ENCODE data around the gene SMTNL2. TPM values are rescaled to one million over a fixed set of nuclear protein-coding genes. Genes with fewer than 3 reads are reported as not detected.
"Not testable (repeated sequence)": the region's sequence is repeated elsewhere in the genome, so short reads cannot be mapped to it uniquely, and the experiment has no call there.

Gene SMTNL2
- total RNA-seq, 1 donor from 2014 or later, result 8.6 TPM

GRCh38 chr17:4587803-4588202, 3.5 kb downstream of the SMTNL2 start:
- no peak for TF ChIP-seq CTCF (IDR thresholded peaks at IDR 0.05; ENCODE audit: unreplicated experiment)
- Mint-ChIP-seq H3K27ac (no peak overlapping the region), H3K4me3 (ENCODE audit: low read depth) (no peak overlapping the region), H3K27me3 (peaks cover 36% of the 10 kb centered on the region), H3K9me3 (ENCODE audit: low read depth) (no peaks in the 10 kb centered on the region), H3K36me3 (ENCODE audit: insufficient read depth) (no peaks in the 10 kb centered on the region), H3K4me1 (ENCODE audit: low read depth) (peaks cover 32% of the 10 kb centered on the region)
- DNase-seq (ENCODE audit: low spot score, unreplicated experiment), result no peak

- no peak for DNase-seq (ENCODE audit: low spot score, unreplicated experiment)
- Mint-ChIP-seq H3K9me3 (ENCODE audit: low read depth) (no peaks in the 10 kb centered on the region), H3K27me3 (peaks cover 30% of the 10 kb centered on the region), H3K4me1 (ENCODE audit: low read depth) (peaks cover 29% of the 10 kb centered on the region), H3K4me3 (ENCODE audit: low read depth) (no peak overlapping the region), H3K36me3 (ENCODE audit: insufficient read depth) (no peaks in the 10 kb centered on the region), H3K27ac (no peak overlapping the region)
- no peak for TF ChIP-seq CTCF (IDR thresholded peaks at IDR 0.05; ENCODE audit: unreplicated experiment)
These were observed 4.1 kb downstream of the SMTNL2 start for GRCh38 chr17:4588391-4588790.

GRCh38 chr17:4588898-4589625, 4.7 kb downstream of the SMTNL2 start:
- no peak overlapping the region for H3K27ac Mint-ChIP-seq
- no peak for DNase-seq (ENCODE audit: low spot score, unreplicated experiment)
- H3K36me3 Mint-ChIP-seq (ENCODE audit: insufficient read depth), result no peaks in the 10 kb centered on the region
- H3K9me3 Mint-ChIP-seq (ENCODE audit: low read depth), result no peaks in the 10 kb centered on the region
- H3K4me1 Mint-ChIP-seq (ENCODE audit: low read depth), result peaks cover 28% of the 10 kb centered on the region
- no peak overlapping the region for H3K4me3 Mint-ChIP-seq (ENCODE audit: low read depth)
- no peak for TF ChIP-seq CTCF (IDR thresholded peaks at IDR 0.05; ENCODE audit: unreplicated experiment)
- H3K27me3 Mint-ChIP-seq, result peaks cover 24% of the 10 kb centered on the region

- H3K27ac Mint-ChIP-seq; H3K36me3 Mint-ChIP-seq (ENCODE audit: insufficient read depth); DNase-seq (ENCODE audit: low spot score, unreplicated experiment); H3K9me3 Mint-ChIP-seq (ENCODE audit: low read depth); H3K4me3 Mint-ChIP-seq (ENCODE audit: low read depth): not testable (repeated sequence)
- H3K27me3 Mint-ChIP-seq, result peaks cover 23% of the 10 kb centered on the region
- H3K4me1 Mint-ChIP-seq (ENCODE audit: low read depth), result peaks cover 32% of the 10 kb centered on the region
These were observed 5.7 kb downstream of the SMTNL2 start for GRCh38 chr17:4590042-4590441.

GRCh38 chr17:4590981-4591453, 6.7 kb downstream of the SMTNL2 start:
- Mint-ChIP-seq H3K4me3 (ENCODE audit: low read depth) (no peak overlapping the region), H3K27ac (no peak overlapping the region), H3K36me3 (ENCODE audit: insufficient read depth) (no peaks in the 10 kb centered on the region), H3K4me1 (ENCODE audit: low read depth) (peaks cover 28% of the 10 kb centered on the region), H3K9me3 (ENCODE audit: low read depth) (no peaks in the 10 kb centered on the region), H3K27me3 (peaks cover 18% of the 10 kb centered on the region)
- TF ChIP-seq CTCF (IDR thresholded peaks at IDR 0.05; ENCODE audit: unreplicated experiment), result no peak
- DNase-seq (ENCODE audit: low spot score, unreplicated experiment), result no peak

- H3K4me3 Mint-ChIP-seq (ENCODE audit: low read depth), result no peak overlapping the region
- H3K27me3 Mint-ChIP-seq, result peaks cover 12% of the 10 kb centered on the region
- TF ChIP-seq CTCF (IDR thresholded peaks at IDR 0.05; ENCODE audit: unreplicated experiment), result no peak
- no peak overlapping the region for H3K27ac Mint-ChIP-seq
- H3K36me3 Mint-ChIP-seq (ENCODE audit: insufficient read depth), result no peaks in the 10 kb centered on the region
- no peaks in the 10 kb centered on the region for H3K9me3 Mint-ChIP-seq (ENCODE audit: low read depth)
- no peak for DNase-seq (ENCODE audit: low spot score, unreplicated experiment)
- H3K4me1 Mint-ChIP-seq (ENCODE audit: low read depth), result peaks cover 24% of the 10 kb centered on the region
These were observed 7.2 kb downstream of the SMTNL2 start for GRCh38 chr17:4591529-4591928.
